ENCODE data around the gene NTF3. TPM values are rescaled to one million over a fixed set of nuclear protein-coding genes. Genes with fewer than 3 reads are reported as not detected.

Gene NTF3
- total RNA-seq, 4 donors from 2014 or later, result 0.42 to 2.2 (median 2.1) TPM

DNA sequence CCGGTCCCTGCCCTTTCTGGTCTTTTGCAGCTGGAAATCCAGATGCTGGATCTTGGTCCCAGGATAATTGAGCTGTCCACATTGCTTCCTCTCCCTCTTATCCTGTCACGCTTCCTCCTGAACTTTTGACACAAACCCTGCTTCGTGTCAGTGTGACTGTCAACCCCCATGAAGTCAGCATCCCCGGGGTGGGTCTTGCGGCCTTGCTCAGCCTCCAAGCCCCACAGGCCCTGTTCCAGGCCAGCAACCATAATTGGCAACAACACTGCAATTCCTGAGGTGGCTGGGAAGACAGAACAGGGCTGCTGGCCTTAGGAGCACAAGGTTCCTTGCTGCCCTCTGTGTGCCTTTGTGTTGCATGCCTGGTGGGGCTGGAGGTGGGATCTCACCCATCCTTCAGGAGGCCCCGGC is 74.9 kb downstream of the NTF3 start:
- no peak for DNase-seq (ENCODE audit: low spot score in 2 of 2)
- H3K4me3 ChIP-seq (ENCODE audit: low read depth, poor library complexity, severe bottlenecking), result no peak overlapping the region
- intact Hi-C loops (cut with DNase I; ENCODE audit: low total_unique reads), result no loop called here
- TF ChIP-seq, protein P1, sequence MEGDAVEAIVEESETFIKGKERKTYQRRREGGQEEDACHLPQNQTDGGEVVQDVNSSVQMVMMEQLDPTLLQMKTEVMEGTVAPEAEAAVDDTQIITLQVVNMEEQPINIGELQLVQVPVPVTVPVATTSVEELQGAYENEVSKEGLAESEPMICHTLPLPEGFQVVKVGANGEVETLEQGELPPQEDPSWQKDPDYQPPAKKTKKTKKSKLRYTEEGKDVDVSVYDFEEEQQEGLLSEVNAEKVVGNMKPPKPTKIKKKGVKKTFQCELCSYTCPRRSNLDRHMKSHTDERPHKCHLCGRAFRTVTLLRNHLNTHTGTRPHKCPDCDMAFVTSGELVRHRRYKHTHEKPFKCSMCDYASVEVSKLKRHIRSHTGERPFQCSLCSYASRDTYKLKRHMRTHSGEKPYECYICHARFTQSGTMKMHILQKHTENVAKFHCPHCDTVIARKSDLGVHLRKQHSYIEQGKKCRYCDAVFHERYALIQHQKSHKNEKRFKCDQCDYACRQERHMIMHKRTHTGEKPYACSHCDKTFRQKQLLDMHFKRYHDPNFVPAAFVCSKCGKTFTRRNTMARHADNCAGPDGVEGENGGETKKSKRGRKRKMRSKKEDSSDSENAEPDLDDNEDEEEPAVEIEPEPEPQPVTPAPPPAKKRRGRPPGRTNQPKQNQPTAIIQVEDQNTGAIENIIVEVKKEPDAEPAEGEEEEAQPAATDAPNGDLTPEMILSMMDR (IDR thresholded peaks at IDR 0.05), result no peak
- no peak for TF ChIP-seq POLR2A (IDR thresholded peaks at IDR 0.05)
- 62 to 78% methylated on average over 6 of the region's 6 CpGs for WGBS, 2 donors

DNA sequence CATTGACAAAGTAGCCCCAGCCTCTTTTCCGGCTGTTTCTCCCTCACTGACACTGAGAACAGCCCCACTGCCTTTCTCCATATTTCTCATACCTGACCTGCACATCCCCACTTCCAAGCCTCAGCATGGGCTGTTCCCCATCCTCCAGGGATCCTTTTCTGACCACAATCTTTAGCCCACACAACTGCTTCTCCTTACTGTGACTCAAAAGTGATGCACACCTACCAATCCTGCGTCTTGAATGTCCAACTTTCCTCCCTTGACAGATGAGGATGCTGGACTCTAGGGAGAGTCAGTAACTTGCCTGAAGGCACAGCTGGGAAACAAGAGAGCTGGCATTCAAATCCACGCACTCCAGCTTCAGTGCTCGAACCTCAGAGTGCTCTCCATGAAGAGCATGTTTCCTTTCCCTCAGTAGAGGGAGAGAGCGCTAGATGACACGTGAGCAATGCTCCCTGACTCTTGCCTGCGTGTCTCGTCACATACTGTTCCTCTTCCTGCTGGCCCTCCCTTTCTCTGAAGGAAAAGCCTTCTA is 75.6 kb downstream of the NTF3 start:
- H3K4me3 ChIP-seq (ENCODE audit: low read depth, poor library complexity, severe bottlenecking), result no peak overlapping the region
- intact Hi-C loops (cut with DNase I; ENCODE audit: low total_unique reads), result no loop called here
- no peak for TF ChIP-seq POLR2A (IDR thresholded peaks at IDR 0.05)
- TF ChIP-seq, protein P1 (IDR thresholded peaks at IDR 0.05), result no peak
- DNase-seq (ENCODE audit: low spot score in 2 of 2), result no peak
- 88 to 91% methylated on average over 8 of the region's 8 CpGs for WGBS, 2 donors

DNA sequence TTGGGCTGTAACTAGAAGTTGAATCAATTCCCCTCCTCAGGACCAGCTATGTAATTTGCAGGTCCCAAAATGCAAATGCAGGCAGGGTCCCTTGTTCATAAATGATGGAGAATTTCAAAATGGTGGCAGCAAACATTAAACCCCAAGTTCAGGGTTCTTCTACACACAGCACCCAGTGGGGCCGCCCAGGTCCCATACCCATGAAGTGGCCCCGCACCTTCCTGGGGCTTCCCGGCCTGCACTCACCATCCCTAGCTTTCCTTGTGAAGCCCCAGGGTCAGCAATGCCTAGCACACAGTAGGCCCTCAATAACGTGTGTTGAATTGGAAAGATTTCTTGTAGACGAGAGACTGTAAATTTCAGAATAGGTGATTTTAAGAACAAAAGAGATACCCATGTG is 76.0 kb downstream of the NTF3 start:
- no peak overlapping the region for H3K4me3 ChIP-seq (ENCODE audit: low read depth, poor library complexity, severe bottlenecking)
- TF ChIP-seq POLR2A (IDR thresholded peaks at IDR 0.05), result no peak
- TF ChIP-seq, protein P1 (IDR thresholded peaks at IDR 0.05), result no peak

DNA sequence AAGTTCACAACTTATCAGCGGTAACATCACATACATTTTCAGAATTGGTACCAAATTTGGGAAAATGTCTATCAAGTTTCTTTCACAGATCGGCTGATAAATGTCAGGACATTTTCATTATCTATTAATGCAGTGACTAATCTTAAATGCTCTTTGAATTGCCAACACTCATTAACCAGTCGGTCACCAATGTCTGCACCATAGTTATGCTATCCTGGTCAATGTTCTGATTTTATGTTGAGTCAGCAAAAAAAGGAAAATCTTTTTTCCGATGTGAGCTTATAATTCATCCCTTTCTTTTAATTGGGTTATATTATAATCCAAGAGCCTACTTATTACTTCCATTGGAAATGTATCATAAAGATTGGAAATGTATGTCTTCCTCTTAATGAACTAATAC is 77.2 kb downstream of the NTF3 start:
- WGBS, 2 donors, result 90 to 95% methylated on average over 4 of the region's 4 CpGs
- intact Hi-C loops (cut with DNase I; ENCODE audit: low total_unique reads), result no loop called here
- no peak overlapping the region for H3K4me3 ChIP-seq (ENCODE audit: low read depth, poor library complexity, severe bottlenecking)
- TF ChIP-seq, protein P1 (IDR thresholded peaks at IDR 0.05), result no peak
- TF ChIP-seq POLR2A (IDR thresholded peaks at IDR 0.05), result no peak
- DNase-seq (ENCODE audit: low spot score in 2 of 2), result no peak

More for the DNA sequence above, 76.0 kb downstream of the NTF3 start:
- intact Hi-C loops (cut with DNase I; ENCODE audit: low total_unique reads), result no loop called here
- no peak for DNase-seq (ENCODE audit: low spot score in 2 of 2)
- 91 to 95% methylated on average over 5 of the region's 5 CpGs for WGBS, 2 donors

DNA sequence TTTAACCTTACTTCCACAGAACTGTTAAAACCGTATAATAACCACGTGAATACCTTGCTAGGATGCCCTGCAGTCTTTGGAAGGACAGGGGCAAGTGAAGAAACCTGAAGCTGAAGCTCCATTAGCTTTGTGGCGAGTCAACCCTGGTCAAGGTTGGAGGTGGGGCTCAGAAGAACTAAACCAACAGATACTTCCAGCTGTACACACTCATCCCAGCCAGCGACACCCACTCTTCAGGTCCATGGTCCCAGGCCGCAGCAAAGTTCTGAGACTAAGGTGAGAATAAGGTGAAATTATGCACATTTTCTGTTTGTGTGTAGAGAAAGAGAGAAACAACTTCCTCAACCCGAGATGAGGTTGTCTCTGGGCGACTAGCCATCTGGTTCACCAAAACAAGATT is 77.6 kb downstream of the NTF3 start:
- TF ChIP-seq, protein P1 (IDR thresholded peaks at IDR 0.05), result no peak
- TF ChIP-seq POLR2A (IDR thresholded peaks at IDR 0.05), result no peak
- no peak overlapping the region for H3K4me3 ChIP-seq (ENCODE audit: low read depth, poor library complexity, severe bottlenecking)
- 93% methylated on average over 7 of the region's 7 CpGs for WGBS, 2 donors
- DNase-seq (ENCODE audit: low spot score in 2 of 2), result no peak
- intact Hi-C loops (cut with DNase I; ENCODE audit: low total_unique reads), result no loop called here

DNA sequence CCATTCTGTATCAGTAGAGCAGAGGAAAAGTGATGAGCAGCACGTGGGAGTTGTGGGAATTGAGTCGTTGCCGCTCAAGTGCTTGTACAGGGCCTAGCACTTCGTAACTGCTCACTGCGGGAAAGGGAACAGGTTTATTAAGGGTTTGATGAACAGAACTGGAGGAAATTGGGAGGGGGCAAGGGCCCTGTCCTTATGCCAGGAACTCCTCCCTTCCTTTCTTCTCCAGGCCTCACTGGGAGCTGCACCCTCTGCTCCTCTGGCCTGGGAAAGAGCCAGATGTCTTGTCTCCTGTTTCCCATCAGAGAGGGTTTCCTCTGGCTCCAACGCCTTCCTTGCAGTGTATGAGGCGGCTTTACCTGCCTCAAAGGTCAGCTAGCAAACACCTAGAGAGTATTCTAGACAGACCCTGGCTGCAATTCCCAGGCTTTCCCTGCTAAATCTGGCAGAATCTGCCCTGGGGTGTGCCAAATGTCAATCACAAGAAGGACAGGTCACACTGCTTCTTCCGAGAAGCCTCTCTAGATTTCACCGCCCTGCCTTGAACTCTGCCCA is 78.4 kb downstream of the NTF3 start:
- WGBS, 2 donors, result 87 to 92% methylated on average over 9 of the region's 9 CpGs
- H3K4me3 ChIP-seq (ENCODE audit: low read depth, poor library complexity, severe bottlenecking), result no peak overlapping the region
- intact Hi-C loops (cut with DNase I; ENCODE audit: low total_unique reads), result no loop called here
- DNase-seq (ENCODE audit: low spot score in 2 of 2), result no peak
- no peak for TF ChIP-seq POLR2A (IDR thresholded peaks at IDR 0.05)
- TF ChIP-seq, protein P1 (IDR thresholded peaks at IDR 0.05), result no peak

Measured in lower leg skin (tissue), 4 donors.